Psoas muscle (tissue), 8 donors: ENCODE measurements around the gene AMIGO3. TPM values are rescaled to one million over a fixed set of nuclear protein-coding genes. Genes with fewer than 3 reads are reported as not detected.
"Not testable (repeated sequence)": the region's sequence is repeated elsewhere in the genome, so short reads cannot be mapped to it uniquely, and the experiment has no call there.

Experiments
- ATAC-seq, 4 donors: fragments of 200-7000 bp; cut with Tn5 transposase; one replicate each; pipeline ENCODE4 v1.9.1; 2020; ENCODE audit warnings: moderate library complexity in 3 of 4, mild to moderate bottlenecking in 2 of 4
- DNase-seq, 2 donors: peaks; one replicate each; pipeline ENCODE4 v3.0.0-alpha.2; 2020
- H3K27ac ChIP-seq: fragments of 200-600 bp; one replicate; pipeline ENCODE4 v1.8.0; 2022
- H3K27me3 ChIP-seq, 3 donors: fragments of 200-600 bp in 1 of 3; one replicate each; pipeline versions ENCODE4 v1.6.1 to v1.8.0; 2013 to 2022; ENCODE audit warnings: low read length in 2 of 3, mild to moderate bottlenecking in 2 of 3, moderate library complexity in 1 of 3; ENCODE audit not compliant: insufficient read depth in 3 of 3
- H3K36me3 ChIP-seq, 2 donors: fragments of 200-600 bp in 1 of 2; one replicate each; pipeline versions ENCODE4 v1.6.1 to v1.8.0; 2013 to 2022; ENCODE audit warnings: low read depth in 1 of 2, mild to moderate bottlenecking in 1 of 2, moderate library complexity in 1 of 2; ENCODE audit not compliant: insufficient read depth in 1 of 2
- H3K4me1 ChIP-seq: fragments of 200-600 bp; one replicate; pipeline ENCODE4 v1.8.0; 2022
- H3K4me3 ChIP-seq: fragments of 200-600 bp; one replicate; pipeline ENCODE4 v1.8.0; 2022; ENCODE audit warnings: mild to moderate bottlenecking
- H3K9me3 ChIP-seq: fragments of 200-600 bp; one replicate; pipeline ENCODE4 v1.8.0; 2022
- CTCF ChIP-seq: fragments of 200-600 bp; IDR thresholded peaks from one replicate; pipeline ENCODE4 v1.8.0; 2022; ENCODE audit warnings: antibody characterized with exemption
- WGBS, 3 donors: extraction: QIAGEN DNeasy Blood & Tissue Kit; methylation state at CpG; one replicate each; pipeline versions ENCODE4 v1.1.6 to v1.1.7; 2013; 5-methylcytosine and 5-hydroxymethylcytosine counted together
- intact Hi-C, 2 donors: fragments of 100-400 bp; cut with DNase I; formaldehyde crosslinking; loops; one replicate each; pipeline versions ENCODE4 v1.11.0 to v1.14.2; 2022
- polyA plus RNA-seq, 3 donors: library from polyadenylated mRNA; stranded (reverse); fragments of 200-250 nt; gene quantifications; one replicate each; pipeline ENCODE4 v1.2.3, GENCODE V29; 2013
- total RNA-seq, 4 donors: library from RNA; stranded (reverse); fragmentation: NEBNext Ultra II Directional in 2 of 4; extraction: Animal tissue kit (Norgen Biotek cat#: 25700) in 2 of 4; gene quantifications; one replicate each; pipeline versions ENCODE4 v1.2.1 to v1.2.4, GENCODE V29; 2021 to 2023
- donor health status: healthy with polysubstance abuse.
- donor health status: DM: no; HTN: no; CAD: no; lungs with moderate emphysema.
- donor health status: Bipolar disorder and iron deficiency.
- donor health status: healthy.
- donor health status: DM: yes; HTN: yes; CAD: no.
- donor health status: DM: no; HTN: no; CAD: no.
- donor health status: DM: no; HTN: no; CAD: no.
- donor health status: DM: yes; HTN: yes; CAD: no.

Gene AMIGO3
- total and polyA plus RNA-seq, 7 donors = 0.36 to 0.94 (median 0.43) TPM; not detected in 3

DNA sequence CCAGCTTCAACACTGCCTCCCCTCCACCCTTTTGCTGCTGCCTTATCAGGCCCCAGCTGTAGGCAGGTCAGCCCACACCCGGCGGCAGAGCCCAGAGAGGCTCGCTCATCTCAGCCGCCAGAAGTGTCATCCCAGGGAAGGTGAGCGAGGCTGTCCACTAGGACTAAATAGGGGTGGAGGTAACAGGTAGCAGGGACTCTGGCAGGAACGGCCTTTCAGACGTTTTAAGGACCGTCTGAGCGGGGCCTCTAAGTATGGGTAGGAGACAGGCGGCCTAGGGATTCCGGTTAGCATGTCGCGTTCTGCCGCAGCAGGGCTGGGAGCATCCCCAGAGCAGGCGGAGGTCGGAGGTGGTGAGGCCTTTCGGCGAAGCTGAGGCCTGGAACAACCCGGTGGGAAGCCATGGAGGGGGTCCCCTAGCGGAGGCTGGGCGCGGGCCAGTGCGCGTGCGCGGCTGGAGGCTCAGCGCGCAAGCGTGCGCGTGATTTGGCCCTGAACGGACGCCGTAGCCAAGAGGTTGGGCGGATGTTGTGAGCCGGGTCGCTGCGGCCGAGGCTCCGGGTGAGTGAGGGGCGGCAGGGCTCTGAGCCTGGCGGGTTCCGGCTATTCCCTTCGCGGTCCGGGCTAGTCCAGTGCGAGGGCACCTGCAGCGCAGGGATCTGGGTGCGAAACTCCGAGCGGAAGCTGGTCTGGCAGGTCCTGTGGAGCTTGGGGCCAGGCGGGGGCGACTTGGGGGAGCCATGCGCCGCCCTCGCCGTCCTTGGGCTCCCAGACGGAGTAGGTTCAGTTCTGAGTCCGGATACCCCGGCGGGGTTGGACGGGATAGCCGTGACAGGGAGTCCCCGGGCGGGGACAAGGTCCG, 30.2 kb downstream of the AMIGO3 start, which contains the start of the genes MST1 and RNF123:
MST1 (minus strand) TSS at position 429 of the 862 bp plus-strand sequence. CDS start 783 bp downstream, outside the sequence.
RNF123 (plus strand) TSS at position 512 of the 862 bp plus-strand sequence. CDS start 1,609 bp downstream, outside the sequence.
- Histone ChIP-seq H3K27ac (peak within 1 kb of the TSS; percentile 96), H3K4me3 (peak within 1 kb of the TSS; percentile 98), H3K27me3 (no peaks in the 10 kb centered on the region), H3K9me3 (no peaks in the 10 kb centered on the region), H3K36me3 (peaks cover 0 to 12% of the 10 kb centered on the region in 2 donors), H3K4me1 (peaks cover 48% of the 10 kb centered on the region)
- peak; percentile 37 for TF ChIP-seq CTCF
- DNase-seq = peak; percentile 93 to 97
- 3 to 6% (median 3%) methylated on average over 44 to 66 of the region's 66 CpGs for WGBS, 3 donors
- intact Hi-C loops = no loop called here
- ATAC-seq = peak; percentile 82 to 89 (median 84)

- ATAC-seq = peak; percentile 10 to 26 (median 16)
Observed at GRCh38 chr3:49688338-49689045, 31.0 kb downstream of the AMIGO3 start.

DNA sequence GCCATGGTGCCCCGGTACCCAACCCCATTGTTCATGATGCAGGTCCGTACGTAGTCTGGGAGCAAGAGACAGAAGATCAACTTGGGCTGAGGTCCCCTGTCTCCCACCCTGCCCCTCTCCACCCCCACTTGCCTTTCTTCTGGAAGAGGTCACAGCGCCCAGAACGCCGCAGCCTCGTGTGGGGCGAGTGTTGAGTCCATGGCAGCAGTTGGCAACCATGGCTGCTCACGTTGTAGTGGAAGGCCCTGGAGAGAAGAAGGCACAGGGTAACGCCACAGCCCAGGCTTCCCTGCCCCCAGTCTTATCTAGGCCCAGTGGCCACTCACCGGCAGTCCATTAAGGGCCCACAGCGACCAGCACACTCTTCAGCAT, 32.1 kb downstream of the AMIGO3 start:
- DNase-seq, H3K9me3 ChIP-seq, H3K4me3 ChIP-seq, intact Hi-C loops, H3K27me3 ChIP-seq, H3K27ac ChIP-seq, ATAC-seq: not testable (repeated sequence)
- Histone ChIP-seq H3K36me3 (peaks cover 0 to 29% of the 10 kb centered on the region in 2 donors), H3K4me1 (peaks cover 30% of the 10 kb centered on the region)
- WGBS, 3 donors = 69 to 83% (median 73%) methylated on average over 12 of the region's 12 CpGs

More at GRCh38 chr3:49688338-49689045, 31.0 kb downstream of the AMIGO3 start:
- H3K9me3 ChIP-seq, H3K27me3 ChIP-seq, DNase-seq, intact Hi-C loops: not testable (repeated sequence)
- Histone ChIP-seq H3K4me1 (peaks cover 40% of the 10 kb centered on the region), H3K27ac (peak overlapping the region; percentile 96), H3K36me3 (peaks cover 0 to 18% of the 10 kb centered on the region in 2 donors), H3K4me3 (peak overlapping the region; percentile 98)
- WGBS, 3 donors = 51 to 73% (median 72%) methylated on average over 7 of the region's 7 CpGs

- intact Hi-C loops, H3K9me3 ChIP-seq, H3K27me3 ChIP-seq, H3K27ac ChIP-seq: not testable (repeated sequence)
- WGBS, 3 donors = 12 to 15% (median 12%) methylated on average over 36 to 44 of the region's 44 CpGs
- Histone ChIP-seq H3K4me3 (peak overlapping the region; percentile 52), H3K36me3 (peaks cover 3 to 33% of the 10 kb centered on the region in 2 donors), H3K4me1 (peaks cover 25% of the 10 kb centered on the region)
- DNase-seq (peak in 1 of 2 donors; percentile 57), ATAC-seq (peak; percentile 23 to 43 (median 32))
Observed at GRCh38 chr3:49686769-49687423, 32.6 kb downstream of the AMIGO3 start.

DNA sequence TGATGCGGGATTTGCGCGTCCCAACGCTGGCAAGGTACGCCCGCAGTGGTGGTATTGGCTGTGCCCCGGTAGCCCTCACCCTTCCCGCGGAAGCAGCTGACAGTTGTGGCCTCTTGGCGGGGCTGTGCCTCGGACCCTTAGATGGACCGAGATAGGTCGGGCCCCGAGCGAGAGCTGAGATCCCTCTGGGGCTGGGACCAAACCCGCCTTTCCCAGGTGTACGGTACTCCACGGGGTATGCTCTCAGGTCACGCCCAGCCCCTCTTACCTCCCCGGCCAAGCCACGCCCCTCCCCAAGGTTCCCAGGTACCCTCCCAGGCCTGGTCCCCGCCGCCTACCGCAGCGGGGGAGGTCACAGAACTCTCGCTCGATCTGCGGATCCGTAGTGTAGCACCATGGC, 33.1 kb downstream of the AMIGO3 start:
- intact Hi-C loops, H3K27me3 ChIP-seq, H3K27ac ChIP-seq, H3K9me3 ChIP-seq, DNase-seq: not testable (repeated sequence)
- WGBS, 3 donors = 6 to 9% (median 7%) methylated on average over 21 to 25 of the region's 29 CpGs
- peaks cover 6 to 33% of the 10 kb centered on the region in 2 donors for H3K36me3 ChIP-seq
- H3K4me1 ChIP-seq = peaks cover 20% of the 10 kb centered on the region
- peak in 2 of 4 donors; percentile 2 to 8 for ATAC-seq
- H3K4me3 ChIP-seq = peak overlapping the region; percentile 52

GRCh38 chr3:49685846-49686245, 33.6 kb downstream of the AMIGO3 start:
- H3K9me3 ChIP-seq, H3K27me3 ChIP-seq, ATAC-seq, DNase-seq, H3K27ac ChIP-seq, intact Hi-C loops, H3K4me3 ChIP-seq: not testable (repeated sequence)
- Histone ChIP-seq H3K36me3 (peaks cover 6 to 38% of the 10 kb centered on the region in 2 donors), H3K4me1 (peaks cover 15% of the 10 kb centered on the region)
- 30 to 44% (median 33%) methylated on average over 29 to 35 of the region's 36 CpGs for whole genome bisulfite sequencing, 3 donors

- Histone ChIP-seq H3K4me1 (peaks cover 12% of the 10 kb centered on the region), H3K36me3 (peaks cover 11 to 45% of the 10 kb centered on the region in 2 donors)
- intact Hi-C loops, H3K27me3 ChIP-seq, H3K27ac ChIP-seq, H3K9me3 ChIP-seq, ATAC-seq, DNase-seq, H3K4me3 ChIP-seq: not testable (repeated sequence)
- 86 to 90% (median 89%) methylated on average over 10 of the region's 10 CpGs for WGBS, 3 donors
Observed at GRCh38 chr3:49685103-49685502, 34.4 kb downstream of the AMIGO3 start.

GRCh38 chr3:49684453-49684852, 35.0 kb downstream of the AMIGO3 start:
- Histone ChIP-seq H3K36me3 (peaks cover 14 to 52% of the 10 kb centered on the region in 2 donors), H3K4me1 (peaks cover 12% of the 10 kb centered on the region)
- 91 to 93% (median 92%) methylated on average over 2 of the region's 2 CpGs for WGBS, 3 donors
- intact Hi-C loops, H3K9me3 ChIP-seq, H3K4me3 ChIP-seq, H3K27ac ChIP-seq, DNase-seq, H3K27me3 ChIP-seq, ATAC-seq: not testable (repeated sequence)
